DND-41 (cell line): ENCODE data around the gene CABP4.

Experiments used
- CTCF ChIP-seq: IDR thresholded peaks from 2 replicates; pipeline ENCODE4 v1.5.1; 2012; ENCODE audit warnings: borderline replicate concordance, low read length, moderate library complexity, mild to moderate bottlenecking; ENCODE audit not compliant: poor library complexity, severe bottlenecking; ENCODE audit errors: extremely low read depth
- EZH2 ChIP-seq: IDR thresholded peaks from 3 replicates; pipeline ENCODE4 v1.6.1; 2012; ENCODE audit warnings: borderline replicate concordance, low read depth, mild to moderate bottlenecking, moderate library complexity, low read length, inconsistent platforms; ENCODE audit not compliant: severe bottlenecking

- TF ChIP-seq CTCF (no peak), EZH2 (no peak)
These were observed 46.5 kb upstream of the CABP4 start for GRCh38 chr11:67408437-67409200.
